TTC549 (cell line): ENCODE measurements around the gene EBF3.

Experiments
- FAIRE-seq: peaks from 2 replicates; lab custom pipeline; 2012; peaks lifted over from hg19 to GRCh38; lab: Jason Lieb, UNC

The EBF3 gene

DNA sequence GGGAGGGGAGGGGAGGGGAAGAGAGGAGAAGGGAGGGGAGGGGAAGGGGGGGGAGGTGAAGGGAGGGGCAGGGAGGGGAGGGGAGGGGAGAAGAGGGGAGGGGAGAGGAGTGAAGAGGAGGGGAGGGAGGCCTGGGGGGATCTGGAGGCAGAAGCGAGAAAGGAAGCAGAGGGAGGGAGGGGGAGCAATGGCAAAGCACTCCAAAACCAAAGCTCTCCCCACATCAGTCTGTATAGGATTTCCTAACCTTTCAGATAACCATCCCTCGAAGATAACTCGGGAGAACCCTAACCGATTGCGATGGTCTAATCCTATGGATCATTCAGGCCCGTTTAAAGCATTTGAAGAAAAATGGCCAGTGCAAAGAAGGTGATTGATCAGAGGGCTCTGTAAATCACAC lies 19.0 kb downstream of the EBF3 start:
- no peak for FAIRE-seq

- no peak for FAIRE-seq
Observed at GRCh38 chr10:129944456-129944855, 19.6 kb downstream of the EBF3 start.

GRCh38 chr10:129942936-129943715 lies 20.9 kb downstream of the EBF3 start:
- no peak for FAIRE-seq

DNA sequence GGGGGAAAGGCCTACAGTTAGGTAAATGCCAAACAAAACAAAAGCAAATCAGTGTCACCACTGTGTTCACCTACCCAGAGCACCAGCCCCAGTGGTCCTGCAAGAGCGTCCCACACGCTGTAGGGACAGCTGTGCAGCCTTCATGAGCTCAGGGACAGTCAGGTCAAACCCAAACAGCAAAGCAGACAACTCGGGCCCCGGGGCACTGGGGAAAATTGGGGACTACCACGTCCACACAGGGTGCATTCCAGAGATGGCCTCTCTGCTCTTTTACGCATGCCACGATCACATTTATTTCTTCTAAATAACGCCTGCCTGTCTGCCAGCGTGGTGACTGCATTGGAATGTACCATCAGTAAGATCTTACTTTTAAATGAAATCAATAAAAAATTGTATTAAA lies 21.7 kb downstream of the EBF3 start:
- no peak for FAIRE-seq

DNA sequence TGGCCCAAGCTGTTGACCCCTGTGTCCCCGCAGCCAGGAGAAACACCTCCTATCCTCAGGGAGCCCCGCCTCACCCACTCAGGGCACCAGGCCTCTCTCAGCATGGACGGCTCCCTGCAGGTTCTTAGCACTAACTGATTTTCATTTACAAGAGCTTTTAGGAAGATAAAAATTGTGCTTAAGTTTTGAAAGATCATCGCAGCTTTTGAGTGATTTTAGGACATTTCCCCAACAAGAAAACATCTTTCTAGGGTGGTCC lies 22.1 kb downstream of the EBF3 start:
- no peak for FAIRE-seq

GRCh38 chr10:129941199-129942018 lies 22.7 kb downstream of the EBF3 start:
- FAIRE-seq = no peak

DNA sequence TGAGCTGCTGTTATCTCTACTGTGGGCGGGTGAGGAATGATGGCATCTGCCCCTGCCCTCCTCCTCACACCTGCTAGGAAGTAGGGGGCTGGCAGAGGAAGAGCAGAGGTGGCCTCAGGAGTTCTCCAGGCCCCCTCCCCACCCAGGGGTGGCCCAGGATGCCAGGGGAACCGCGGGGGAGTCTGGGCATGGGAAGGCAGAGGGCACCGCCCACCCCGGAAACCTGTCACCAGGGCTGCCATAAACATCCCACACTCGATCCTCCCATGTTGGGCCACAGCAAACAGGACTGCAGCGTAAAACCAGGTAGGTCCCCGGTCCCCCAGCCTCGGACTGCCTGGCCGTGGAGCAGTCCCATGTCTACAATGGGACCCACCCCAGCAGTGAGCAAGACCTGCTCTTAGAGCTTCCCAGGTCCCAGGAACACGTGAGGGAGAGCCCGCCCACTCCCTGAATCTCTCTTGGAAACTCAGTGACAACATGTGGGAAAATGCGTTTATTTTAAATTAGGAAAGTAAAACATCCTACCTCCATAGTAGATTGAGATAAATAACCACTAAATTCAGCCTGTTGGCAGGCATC lies 23.4 kb downstream of the EBF3 start:
- FAIRE-seq = no peak

GRCh38 chr10:129939416-129940275 lies 24.4 kb downstream of the EBF3 start:
- FAIRE-seq = no peak

DNA sequence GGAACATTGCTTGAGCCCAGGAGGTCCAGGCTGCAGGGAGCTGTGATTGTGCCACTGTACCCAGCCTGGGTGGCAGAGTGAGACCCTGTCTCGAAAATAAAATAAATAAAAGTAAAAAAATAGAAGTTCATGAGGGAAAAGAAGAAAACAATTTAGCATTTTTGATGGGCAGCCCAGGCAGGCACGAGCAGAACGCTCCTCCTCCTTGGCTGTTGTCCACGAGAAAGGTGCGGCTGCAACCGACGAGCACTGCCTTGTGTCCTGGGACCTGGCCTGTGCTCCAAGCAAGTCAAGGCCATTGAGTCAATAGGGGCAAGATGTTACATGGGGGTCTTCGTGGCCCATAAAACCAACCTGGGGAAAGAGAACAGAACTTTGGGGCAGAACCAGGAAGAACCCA lies 25.6 kb downstream of the EBF3 start:
- FAIRE-seq = no peak

- FAIRE-seq = no peak
Observed at GRCh38 chr10:129937351-129937751, 26.7 kb downstream of the EBF3 start.

DNA sequence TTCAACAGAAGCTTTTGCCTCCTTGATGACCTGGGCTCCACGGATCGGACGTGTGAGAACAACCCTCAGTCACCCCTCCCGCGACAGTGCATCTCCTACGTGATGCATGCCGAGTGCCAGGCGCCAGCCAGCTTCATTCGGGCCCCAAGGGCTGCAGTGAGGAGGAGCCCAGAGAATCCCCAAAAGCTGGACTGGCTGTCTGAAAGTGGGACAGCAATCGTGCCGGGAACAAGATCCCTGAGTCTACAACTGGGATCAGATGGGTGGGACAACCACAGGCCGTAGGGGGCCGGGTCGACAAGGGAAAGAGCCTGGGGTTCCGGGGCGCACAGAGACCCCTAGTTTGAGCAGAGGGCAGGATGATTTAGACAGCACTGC lies 27.2 kb downstream of the EBF3 start:
- no peak for FAIRE-seq

DNA sequence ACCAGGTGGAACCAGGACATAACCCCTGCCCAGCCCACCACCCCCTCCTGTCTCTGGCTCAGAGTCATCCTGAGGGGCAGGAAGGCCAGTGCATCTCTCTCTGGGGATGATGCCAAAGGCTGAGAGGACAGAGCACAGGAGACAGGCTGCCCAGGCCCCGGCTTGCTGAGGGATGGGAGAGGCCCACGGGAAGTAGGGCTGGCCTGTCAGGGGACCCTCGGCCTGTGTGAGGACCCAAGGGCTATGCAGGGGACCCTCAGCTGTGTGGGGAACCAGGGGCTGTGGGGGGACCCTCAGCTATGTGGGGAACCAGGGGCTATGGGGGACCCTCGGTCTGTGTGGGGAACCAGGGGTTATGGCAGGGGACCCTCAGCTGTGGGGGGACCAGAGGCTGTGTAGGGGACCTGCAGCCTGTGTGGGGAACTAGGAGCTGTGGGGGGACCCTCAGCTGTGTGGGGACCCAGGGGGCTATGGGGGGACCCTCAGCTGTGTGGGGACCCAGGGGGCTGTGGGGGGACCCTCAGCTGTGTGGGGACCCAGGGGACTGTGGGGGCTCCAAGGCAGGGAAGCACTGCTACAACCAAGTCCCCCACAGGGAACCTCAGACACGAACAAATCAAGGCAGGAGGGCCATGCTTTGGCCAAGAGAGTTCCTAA lies 27.7 kb downstream of the EBF3 start:
- no peak for FAIRE-seq

- no peak for FAIRE-seq
Observed at GRCh38 chr10:129935867-129936152, 28.3 kb downstream of the EBF3 start.

DNA sequence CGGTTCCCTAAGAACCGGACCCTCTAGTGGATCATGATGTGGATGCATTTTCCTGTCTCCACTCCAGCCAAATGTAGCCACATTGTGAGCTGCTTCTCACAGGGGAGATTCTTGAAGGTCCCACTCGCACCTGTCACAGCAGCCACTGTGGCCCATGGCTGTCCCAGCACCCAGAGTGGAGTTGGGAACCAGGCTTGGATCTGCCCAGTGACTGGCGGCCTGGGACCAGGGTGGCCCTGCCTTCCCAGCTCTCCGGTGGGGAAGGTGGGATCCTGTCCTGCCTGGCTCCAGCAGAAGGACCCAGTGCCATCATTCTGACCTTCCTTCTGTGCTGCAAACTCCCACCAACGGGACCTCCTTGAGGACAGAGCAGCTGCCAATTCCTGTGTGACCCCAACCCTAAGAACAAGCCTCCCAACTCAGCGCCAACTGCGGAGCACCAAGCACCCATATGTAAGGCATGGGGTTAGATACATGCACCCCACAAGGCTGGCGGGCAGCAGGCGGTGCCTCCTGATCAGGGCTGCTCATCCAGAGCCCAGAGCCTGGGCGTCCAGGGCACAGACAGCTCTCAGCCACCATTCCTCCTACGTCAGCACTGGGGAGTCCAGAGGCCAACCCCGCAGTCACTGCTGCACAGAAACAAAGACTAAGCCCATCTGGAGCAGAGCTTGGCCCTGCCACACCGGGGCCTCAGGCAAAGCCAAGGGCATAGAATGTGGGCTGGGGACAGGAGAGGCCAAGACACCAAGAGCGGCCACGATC lies 28.8 kb downstream of the EBF3 start:
- FAIRE-seq = no peak

DNA sequence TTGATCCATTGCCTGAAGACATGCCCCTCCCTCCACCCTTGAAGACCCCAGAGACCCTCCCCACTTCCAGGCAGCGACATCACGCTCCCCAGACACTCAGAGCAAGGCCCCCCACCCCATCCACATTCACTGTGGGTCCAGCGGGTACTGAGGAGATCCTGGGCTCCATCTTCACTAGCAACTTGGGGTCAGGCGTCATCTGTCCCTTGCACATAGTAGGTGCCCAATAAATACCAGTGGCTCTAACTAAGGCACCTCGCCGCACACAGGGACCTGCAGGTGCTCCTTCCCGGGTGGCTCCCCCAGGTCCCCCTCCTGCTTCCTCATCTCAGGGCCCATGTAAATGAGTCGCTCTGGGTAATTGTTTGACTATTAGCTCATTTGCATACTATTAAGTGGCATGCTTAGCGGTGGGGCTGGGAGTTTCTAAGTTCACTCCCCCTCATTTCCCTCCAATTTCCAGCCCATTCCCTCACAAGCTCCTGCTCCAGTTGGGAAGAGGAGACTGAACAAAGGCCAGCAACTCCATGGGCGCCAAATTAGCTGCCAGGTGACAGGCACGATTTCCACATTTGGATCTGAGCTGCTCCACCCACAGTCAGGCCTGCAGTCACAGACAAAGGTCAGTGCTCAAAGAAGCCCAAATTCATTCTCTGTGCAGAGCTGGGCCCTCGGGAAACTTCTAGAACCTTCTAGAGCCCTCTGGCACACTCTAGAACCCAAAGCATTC lies 29.7 kb downstream of the EBF3 start:
- FAIRE-seq = no peak

DNA sequence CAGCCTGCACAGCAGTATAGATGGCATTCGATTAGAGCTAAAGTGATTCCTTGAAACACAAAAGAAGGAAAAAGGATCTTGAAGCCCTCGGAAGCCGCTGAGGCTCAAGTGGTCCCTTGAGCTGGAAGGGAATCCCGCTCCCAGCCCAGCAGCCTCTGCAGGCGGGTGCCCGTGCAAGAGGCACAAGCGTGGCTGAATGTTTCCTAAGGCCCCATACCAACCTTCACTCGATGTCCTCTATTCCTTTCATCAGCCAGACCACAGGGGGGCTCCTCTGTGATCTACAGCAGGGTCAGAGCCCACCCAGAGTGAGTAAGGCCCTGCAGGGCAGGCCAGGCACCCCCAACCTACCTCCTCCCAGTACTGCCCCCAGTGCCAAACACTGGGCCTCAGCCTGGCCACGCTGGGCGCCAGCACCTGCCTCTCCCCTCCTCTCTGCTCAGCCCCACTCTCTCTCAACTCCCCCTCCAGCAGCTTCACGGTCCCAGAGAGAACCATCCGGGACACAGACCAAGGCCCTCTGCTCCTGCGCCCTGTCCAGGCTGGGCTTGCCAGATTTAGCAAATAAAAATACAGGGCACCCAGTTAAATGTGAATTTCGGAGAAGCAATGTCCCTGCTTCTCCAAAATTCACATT lies 30.5 kb downstream of the EBF3 start:
- no peak for FAIRE-seq

GRCh38 chr10:129932751-129933433 lies 31.2 kb downstream of the EBF3 start:
- no peak for FAIRE-seq

GRCh38 chr10:129932182-129932581 lies 31.9 kb downstream of the EBF3 start:
- FAIRE-seq = no peak

- no peak for FAIRE-seq
Observed at GRCh38 chr10:129929343-129930292, 34.5 kb downstream of the EBF3 start.
